HG03064 (cell line): ENCODE measurements around the gene FBLN5.
"Not testable (repeated sequence)": the region's sequence is repeated elsewhere in the genome, so short reads cannot be mapped to it uniquely, and the experiment has no call there.

Experiments
- ATAC-seq: cut with Tn5 transposase; IDR thresholded peaks from one replicate; pipeline ENCODE4 v1.9.1; 2021; ENCODE audit warnings: low read depth; ENCODE audit not compliant: unreplicated experiment

FBLN5 gene

GRCh38 chr14:91910196-91910595, 37.3 kb downstream of the FBLN5 start:
- no peak for ATAC-seq

GRCh38 chr14:91906374-91906773, 41.1 kb downstream of the FBLN5 start:
- no peak for ATAC-seq

- ATAC-seq, result no peak
Observed at GRCh38 chr14:91904956-91905645, 42.4 kb downstream of the FBLN5 start.

GRCh38 chr14:91904483-91904882, 43.0 kb downstream of the FBLN5 start:
- ATAC-seq, result no peak

- ATAC-seq, result no peak
Observed at GRCh38 chr14:91903070-91903469, 44.4 kb downstream of the FBLN5 start.

- ATAC-seq, result no peak
Observed at GRCh38 chr14:91902336-91902735, 45.2 kb downstream of the FBLN5 start.

GRCh38 chr14:91901449-91902226, 45.9 kb downstream of the FBLN5 start:
- no peak for ATAC-seq

- no peak for ATAC-seq
Observed at GRCh38 chr14:91899806-91900205, 47.7 kb downstream of the FBLN5 start.

GRCh38 chr14:91899213-91899612, 48.3 kb downstream of the FBLN5 start:
- no peak for ATAC-seq

GRCh38 chr14:91898372-91898771, 49.1 kb downstream of the FBLN5 start:
- no peak for ATAC-seq

- not testable (repeated sequence) for ATAC-seq
Observed at GRCh38 chr14:91897716-91898115, 49.8 kb downstream of the FBLN5 start.

- no peak for ATAC-seq
Observed at GRCh38 chr14:91897106-91897701, 50.3 kb downstream of the FBLN5 start.

- no peak for ATAC-seq
Observed at GRCh38 chr14:91896419-91896818, 51.1 kb downstream of the FBLN5 start.

- ATAC-seq, result no peak
Observed at GRCh38 chr14:91893669-91894068, 53.8 kb downstream of the FBLN5 start.

GRCh38 chr14:91893007-91893406, 54.5 kb downstream of the FBLN5 start:
- ATAC-seq, result no peak

- ATAC-seq, result no peak
Observed at GRCh38 chr14:91891721-91892220, 55.7 kb downstream of the FBLN5 start.

GRCh38 chr14:91891101-91891500, 56.4 kb downstream of the FBLN5 start:
- no peak for ATAC-seq

- no peak for ATAC-seq
Observed at GRCh38 chr14:91890291-91890749, 57.2 kb downstream of the FBLN5 start.

GRCh38 chr14:91889477-91890211, 57.9 kb downstream of the FBLN5 start:
- ATAC-seq, result no peak

- ATAC-seq, result no peak
Observed at GRCh38 chr14:91888641-91889476, 58.6 kb downstream of the FBLN5 start.
